GM19023 (cell line): ENCODE data around the gene ADAMTSL5.

Experiments used
- ATAC-seq: cut with Tn5 transposase; IDR thresholded peaks from one replicate; pipeline ENCODE4 v1.9.1; 2021; ENCODE audit warnings: mild to moderate bottlenecking, moderate library complexity; ENCODE audit not compliant: unreplicated experiment

Gene ADAMTSL5

DNA sequence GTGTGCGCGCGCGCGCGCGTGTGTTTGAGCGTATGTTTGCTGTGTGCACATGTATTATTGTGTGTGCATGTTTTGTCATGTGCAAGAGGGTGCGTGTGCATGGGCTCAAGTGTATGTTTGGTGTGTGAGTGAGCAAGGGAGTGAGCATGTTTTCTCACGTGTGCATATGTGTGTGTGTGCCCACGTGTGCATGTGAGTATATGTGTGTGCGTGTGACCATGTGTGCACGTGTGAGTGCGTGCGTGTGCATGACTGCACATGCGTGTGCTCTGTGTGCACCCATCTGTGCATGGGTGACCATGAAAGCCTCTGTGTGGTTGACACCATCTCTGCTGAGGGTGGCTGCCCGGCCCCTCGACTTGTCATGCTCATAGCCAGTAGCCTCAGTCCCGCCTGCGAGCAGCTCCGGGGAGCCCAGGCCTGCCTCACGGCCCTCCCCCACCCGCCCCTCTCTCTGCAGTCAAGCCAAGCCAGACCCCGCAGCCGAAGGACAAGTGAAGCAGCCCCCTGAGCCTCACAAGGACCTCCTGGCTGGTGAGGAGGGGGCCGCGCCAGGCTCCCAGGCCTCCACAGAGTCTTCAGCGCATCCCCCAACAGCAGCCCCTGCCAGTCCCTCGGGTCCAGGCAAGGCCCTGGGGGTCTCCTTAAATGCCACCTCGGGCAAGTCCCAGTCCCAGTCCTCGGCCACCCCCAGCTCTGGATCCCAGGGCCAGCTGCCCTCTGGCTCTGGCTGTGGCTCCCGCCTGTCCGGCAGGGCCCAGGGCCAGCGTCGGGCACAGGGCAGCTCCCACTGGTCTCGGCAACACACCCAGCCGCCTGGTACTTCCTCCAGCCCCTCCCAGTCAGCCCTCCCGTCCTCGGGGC lies 15.9 kb downstream of the ADAMTSL5 start:
- no peak for ATAC-seq

GRCh38 chr19:1495799-1496713 lies 16.8 kb downstream of the ADAMTSL5 start:
- no peak for ATAC-seq

- no peak for ATAC-seq
Measured at GRCh38 chr19:1495051-1495798, 17.6 kb downstream of the ADAMTSL5 start.

DNA sequence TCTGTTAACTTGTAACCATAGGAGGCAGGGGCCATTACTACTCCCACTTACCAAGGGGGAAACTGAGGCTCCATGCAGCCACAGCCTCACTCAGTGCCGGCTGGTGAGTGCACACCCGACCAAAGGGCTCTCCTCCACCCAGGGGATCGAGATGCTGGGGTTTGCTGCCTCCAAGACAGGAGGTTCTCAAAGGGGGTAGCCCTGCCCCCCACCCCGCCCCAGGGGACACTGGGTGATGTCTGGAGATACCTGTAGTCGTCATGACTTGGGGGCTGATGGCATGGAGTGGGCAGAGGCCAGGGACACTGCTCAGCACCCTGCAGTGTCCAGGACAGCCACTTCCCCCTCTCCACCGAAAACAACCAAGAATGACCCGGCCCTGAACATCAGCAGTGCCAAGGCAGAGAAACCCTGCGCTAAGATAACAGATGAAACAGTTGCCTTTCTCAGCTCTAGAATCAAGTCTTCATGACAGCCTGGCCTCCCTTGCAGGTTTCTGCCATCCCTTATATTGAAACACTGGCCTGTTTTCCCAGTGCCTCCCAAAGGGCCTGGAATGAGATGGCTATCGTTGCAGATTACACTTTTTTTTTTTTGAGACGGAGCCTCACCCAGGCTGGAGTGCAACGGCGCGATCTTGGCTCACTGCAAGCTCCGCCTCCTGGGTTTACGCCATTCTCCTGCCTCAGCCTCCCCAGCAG lies 18.6 kb downstream of the ADAMTSL5 start:
- no peak for ATAC-seq

GRCh38 chr19:1492474-1493006 lies 20.3 kb downstream of the ADAMTSL5 start:
- no peak for ATAC-seq

- no peak for ATAC-seq
Measured at GRCh38 chr19:1491849-1492170, 21.0 kb downstream of the ADAMTSL5 start.

GRCh38 chr19:1491114-1491848 lies 21.5 kb downstream of the ADAMTSL5 start, which contains the start of gene REEP6:
REEP6 (plus strand) TSS chr19:1491181; CDS start chr19:1491270, 89 bp downstream.
- ATAC-seq, result no peak

DNA sequence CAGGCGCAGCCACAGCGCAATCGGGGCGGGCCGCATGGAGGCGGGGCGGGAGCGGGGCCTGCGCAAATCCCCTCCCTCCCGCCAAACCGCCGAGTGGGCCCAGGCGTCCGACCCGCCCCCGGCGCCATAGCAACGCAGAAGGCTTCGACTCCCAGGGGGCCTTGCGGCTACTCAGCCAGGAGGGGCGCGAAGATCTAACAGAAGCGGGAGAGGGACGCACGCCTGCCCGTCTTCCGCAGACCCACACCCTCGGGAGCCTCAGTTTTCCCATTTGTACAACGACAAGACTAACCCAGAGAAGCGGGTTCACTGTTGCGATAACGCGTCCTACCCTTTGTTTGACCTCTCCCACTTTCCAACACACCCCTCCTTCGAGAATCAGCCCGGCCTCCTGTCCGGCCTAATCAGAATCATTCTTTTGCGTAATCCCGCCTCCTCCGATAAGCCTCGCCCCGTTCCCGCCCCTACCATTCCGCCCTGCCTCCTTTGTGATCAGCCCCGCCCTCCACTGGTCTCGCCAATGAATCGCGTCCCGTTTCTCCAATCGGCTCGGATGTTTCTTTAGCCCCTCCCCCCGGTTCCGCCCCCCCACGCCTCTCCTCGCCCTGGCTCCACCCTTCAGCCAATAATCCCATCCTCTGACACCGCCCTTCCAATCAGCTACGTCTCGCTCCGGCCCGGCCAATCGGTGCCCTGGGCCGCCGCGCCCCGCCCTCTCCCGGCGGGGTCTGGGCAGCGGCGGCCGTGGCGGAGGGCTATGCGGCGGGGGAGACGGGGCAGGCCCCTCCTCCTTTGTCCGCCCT lies 22.3 kb downstream of the ADAMTSL5 start, which contains the start of gene PCSK4:
Gene PCSK4, minus strand, starts transcription at position 40 of the 803 bp plus-strand sequence. Its CDS starts 4 bp downstream, at position 36.
- peak; percentile 78 for ATAC-seq

DNA sequence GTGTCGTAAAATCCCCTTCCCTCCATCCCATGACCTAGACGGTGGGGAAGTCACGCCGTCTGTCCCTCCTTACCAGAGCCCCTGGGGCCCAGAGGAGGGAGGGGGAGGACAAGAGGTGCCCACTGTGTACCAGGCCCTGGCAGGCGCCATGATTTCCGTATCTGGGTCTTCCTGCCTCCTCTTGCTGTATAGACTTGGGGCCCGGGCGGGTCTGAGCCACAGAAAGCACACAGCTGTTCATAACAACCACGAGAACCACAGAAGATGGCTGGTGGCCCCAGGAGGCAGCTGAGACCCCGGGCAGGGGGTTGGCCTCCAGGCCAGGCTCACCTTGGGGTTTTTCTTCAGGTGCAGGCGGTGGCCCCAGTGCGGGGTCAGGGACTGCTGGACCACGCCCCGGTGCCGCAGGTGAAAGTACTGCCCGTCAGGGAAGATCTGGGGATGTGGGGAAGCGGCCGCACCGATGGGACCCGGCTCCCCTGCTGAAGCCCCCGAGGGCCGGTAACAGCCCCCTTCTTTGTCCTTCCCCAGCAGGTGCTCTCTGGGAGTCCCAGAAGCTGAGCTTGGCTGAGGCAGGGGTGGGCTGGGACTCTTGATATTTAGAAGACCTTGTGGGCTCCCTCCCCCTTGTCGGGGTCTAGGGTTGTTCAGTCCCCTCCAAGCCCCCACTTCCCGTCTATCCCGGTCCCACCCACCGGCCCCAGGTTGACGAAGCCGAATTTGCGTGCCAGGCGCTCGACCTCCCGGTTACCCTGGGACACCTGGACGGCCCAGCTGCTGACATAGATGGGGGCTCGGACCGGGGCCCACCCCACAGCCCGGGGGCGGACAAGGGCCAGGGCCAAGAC lies 23.1 kb downstream of the ADAMTSL5 start:
- ATAC-seq, result no peak

DNA sequence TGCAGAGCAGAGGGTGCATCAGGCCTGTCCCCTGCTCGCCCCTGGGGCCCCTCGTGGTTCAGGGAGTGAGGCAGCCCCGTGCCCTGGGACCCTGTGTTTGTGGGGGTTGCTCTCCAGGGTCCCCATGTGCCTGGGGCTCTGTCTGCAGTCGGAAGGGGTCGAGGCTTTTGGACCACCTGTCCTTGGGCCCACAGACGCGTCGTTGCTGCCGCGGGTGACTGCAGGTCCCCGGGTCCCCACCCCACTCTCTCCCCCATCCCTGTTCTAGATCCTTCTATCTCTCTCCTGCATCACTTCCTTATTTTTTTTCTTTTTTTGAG lies 24.6 kb downstream of the ADAMTSL5 start:
- no peak for ATAC-seq

DNA sequence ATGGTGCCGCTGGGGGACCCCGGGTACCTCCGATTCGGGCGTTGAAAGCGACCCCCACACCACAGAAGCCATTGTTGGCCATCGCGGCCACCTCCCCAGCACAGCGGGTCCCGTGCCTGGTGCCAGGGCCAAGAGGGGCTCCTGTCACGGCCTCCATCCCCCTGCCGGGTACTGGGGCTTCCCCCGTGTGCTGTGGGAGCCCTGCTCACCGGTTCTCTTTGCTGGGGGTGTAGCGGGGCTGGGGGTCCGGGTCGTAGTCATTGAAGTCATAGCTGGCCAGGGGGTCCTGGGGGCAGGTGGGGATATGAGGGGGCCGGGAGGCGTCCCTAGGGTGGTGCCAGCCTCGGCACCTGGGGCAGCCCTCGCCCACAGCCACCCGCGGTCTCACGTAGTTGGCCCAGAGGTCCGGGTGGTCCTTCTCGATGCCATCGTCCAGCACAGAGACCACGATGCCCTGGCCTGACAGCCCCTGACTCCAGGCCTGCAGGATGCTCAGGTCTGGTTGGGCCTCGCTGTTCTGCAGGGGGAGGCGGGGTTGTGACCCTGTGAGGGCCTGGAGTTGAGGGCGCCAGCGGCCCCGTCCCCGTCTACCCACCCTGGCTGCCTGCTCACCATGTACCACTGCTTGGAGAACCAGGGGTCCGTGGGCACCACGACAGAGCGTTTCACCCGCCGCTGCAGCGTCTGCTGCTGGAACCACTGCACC lies 25.1 kb downstream of the ADAMTSL5 start:
- ATAC-seq, result no peak

DNA sequence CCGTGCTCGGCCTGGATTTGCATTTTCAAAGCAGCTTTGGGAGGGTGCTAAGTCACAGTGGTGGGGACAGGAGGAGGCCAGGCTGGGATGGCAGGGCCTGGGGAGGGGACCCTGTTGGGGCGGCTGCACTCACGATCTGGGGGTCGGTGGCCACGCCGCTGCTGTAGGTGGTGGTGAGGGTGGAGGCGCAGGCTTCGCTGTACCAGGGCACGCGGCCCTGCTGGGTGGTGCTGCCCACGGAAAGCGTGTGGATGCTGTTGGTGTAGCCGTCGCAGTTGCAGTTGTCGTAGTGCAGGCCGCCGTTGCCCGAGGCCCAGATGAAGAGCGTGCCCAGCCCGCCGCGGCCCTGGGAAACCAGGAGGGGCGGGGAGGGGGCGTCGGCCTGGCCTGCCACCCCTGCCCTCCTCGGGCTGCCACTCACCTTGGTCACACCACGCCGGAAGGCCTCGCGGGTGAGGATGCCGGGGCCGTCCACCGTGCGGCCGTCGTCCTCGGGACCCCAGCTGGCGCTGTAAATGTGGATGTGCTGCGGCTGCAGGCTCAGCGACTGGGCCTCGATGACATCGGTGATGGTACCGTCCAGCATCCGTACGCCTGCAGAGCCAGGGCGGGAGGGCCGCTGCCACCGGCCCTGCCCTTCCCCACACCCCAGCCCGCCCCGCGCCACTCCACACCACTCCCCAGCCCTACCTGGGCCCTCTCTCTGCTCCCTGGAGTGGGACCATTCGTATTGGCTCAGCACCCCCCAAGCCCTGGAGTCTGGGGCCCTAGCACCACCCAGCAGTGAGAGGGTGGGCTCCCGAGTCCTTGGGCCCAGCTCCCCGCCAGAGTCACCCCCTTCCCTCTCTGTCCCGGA lies 25.9 kb downstream of the ADAMTSL5 start:
- no peak for ATAC-seq

- ATAC-seq, result no peak
Measured at GRCh38 chr19:1483979-1484428, 28.8 kb downstream of the ADAMTSL5 start.

DNA sequence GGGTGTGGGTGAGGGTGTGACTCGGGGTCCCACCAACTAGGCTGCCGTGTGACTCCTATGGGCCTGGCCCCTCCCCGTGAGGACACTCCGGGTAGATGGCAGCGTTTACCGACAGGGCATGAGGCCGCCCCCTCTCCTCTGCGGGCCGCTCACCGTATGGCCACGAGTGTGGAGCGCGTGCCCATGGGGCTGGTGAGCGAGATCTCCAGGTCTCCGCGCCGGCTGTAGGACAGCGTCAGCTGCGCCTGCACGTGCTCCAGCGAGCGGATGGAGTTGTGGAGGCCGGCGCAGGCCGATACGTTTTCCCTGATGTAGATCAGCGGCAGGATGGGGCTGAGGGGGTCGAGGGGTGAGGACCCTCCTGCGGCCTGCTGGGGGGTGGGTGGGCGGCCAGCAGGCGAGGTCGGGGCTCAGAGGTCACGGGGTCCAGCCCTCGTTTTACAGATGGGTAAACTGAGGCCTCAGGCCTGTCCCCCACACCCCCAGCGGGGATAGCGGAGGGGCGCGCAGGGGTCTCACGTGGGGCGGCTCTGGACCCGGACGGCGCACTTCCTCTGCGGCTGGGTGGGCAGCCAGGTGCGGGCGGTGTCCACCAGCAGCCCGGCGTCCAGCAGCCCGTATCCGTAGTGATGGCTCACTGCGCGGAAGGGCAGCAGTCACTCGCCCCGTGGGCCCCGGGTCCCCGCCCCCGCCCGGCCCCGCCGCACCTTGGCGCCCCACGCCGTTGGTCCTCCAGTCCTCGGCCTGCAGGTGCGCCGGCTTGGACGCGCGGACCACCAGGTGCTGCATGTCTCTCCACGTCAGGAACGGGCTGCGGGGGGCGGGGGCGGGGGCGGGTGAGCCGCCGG lies 29.5 kb downstream of the ADAMTSL5 start:
- no peak for ATAC-seq
